Heart left ventricle (tissue), 13 donors: ENCODE measurements around the gene ASB5.

Source experiments
- CTCF ChIP-seq, 12 donors: fragments of 200-600 bp; sonication (generic) in 4 of 12; IDR thresholded peaks; one replicate each; pipeline versions ENCODE4 v1.5.0 to v1.8.0; 2018 to 2022; ENCODE audit warnings: antibody characterized with exemption in 12 of 12, mild to moderate bottlenecking in 5 of 12
- POLR2A ChIP-seq, 2 donors: fragments of 450-650 bp; IDR thresholded peaks; one replicate each; pipeline ENCODE4 v1.6.1; 2017; ENCODE audit warnings: antibody characterized with exemption in 2 of 2, mild to moderate bottlenecking in 2 of 2, moderate library complexity in 2 of 2
- donor health status: ischemic (EF 13 %, LVEDD 7.1; RV severe dilation, severe dysfunction).
- donor health status: DM: no; HTN: yes; CAD: no.
- donor health status: DM: no; HTN: no; CAD: no.
- donor health status: ischemic (EF 25% LVEDD 6.9; RV normal size, moderate dysfunction).
- donor health status: ischemic (EF 25% LVEDD 5.7; RV mildly dilated, moderate dysfunction).
- donor health status: ischemic (EF 35%, LVEDD 5.7; RV mildly dilated, moderate dysfunction).
- donor health status: nonischemic (EF 11% LVEDD 7.7; RV severe dilation, severe dysfunction).
- donor health status: DM: yes; HTN: yes; CAD: no.
- donor health status: PGD.
- donor health status: ischemic (EF 29% LVEDD 5.4; RV normal size, mild dysfunction).
- donor health status: nonischemic (EF 23%, LVEDD 6.1; RV moderate dilation, normal function).

GRCh38 chr4:176307666-176307930, 38.6 kb upstream of the ASB5 start:
- no peak for TF ChIP-seq POLR2A (IDR thresholded peaks at IDR 0.05)
- TF ChIP-seq CTCF (IDR thresholded peaks at IDR 0.05) = no peak
